ENCODE data around the gene IYD. TPM values are rescaled to one million over a fixed set of nuclear protein-coding genes. Genes with fewer than 3 reads are reported as not detected.

Gene IYD
- total and polyA plus RNA-seq, 10 of the 15 experiments (the other 5 are each of a cell fraction or from before 2014, with no cell fraction given) = 0.07 TPM; not detected in 9

DNA sequence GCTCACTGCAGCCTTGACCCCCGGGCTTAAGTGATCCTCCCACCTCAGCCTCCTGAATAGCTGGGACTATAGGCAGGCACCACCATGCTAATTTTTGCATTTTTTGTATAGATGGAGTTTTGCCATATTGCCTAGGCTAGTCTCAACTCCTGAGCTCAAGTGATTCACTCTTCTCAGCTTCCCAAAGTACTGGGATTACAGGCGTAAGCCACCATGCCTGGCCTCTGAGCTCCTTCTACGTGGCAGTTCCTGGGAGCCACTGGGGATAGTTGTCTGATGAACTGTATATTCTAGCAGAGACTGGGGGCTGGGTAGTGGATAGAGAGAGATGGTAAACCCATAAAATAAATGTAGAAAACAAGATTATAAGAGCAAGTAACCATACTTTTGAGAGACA, 26.1 kb downstream of the IYD start:
- ChIA-PET RAD21 (ENCODE audit: unreplicated experiment) (interaction anchor here (1.0 to 4.4 kb wide), 14 partner anchors 16 to 422 kb away, joined by 3 to 53 read pairs (median 6); no protein-coding TSS in a partner anchor), CTCF (interaction anchor here (0.6 to 6.0 kb wide), 48 partner anchors 8 to 463 kb away, joined by 3 to 115 read pairs (median 4); partner anchors contain the start of gene IYD), POLR2A (interaction anchor here (0.9 kb wide), 1 partner anchor 12 kb away, joined by 3 read pairs; no protein-coding TSS in a partner anchor), SMC1A (ENCODE audit: uncharacterized antibody, unreplicated experiment) (interaction anchor here (0.7 to 5.6 kb wide), 23 partner anchors 11 to 926 kb away, joined by 3 to 59 read pairs (median 3); partner anchors contain the start of gene RAET1L)
- 1% methylated on average over 3 of the region's 3 CpGs for WGBS (ENCODE audit: insufficient coverage, insufficient replicate concordance, low lambda C conversion rate, missing lambda C conversion rate)
- no peak overlapping the region for H3K4me3 ChIP-seq
- no peak for ATAC-seq
- H3K4me1 ChIP-seq (ENCODE audit: control insufficient read depth, insufficient read depth, low read length) = no peaks in the 10 kb centered on the region
- no peak overlapping the region for H2AFZ ChIP-seq (ENCODE audit: control insufficient read depth, low read depth, low read length)
- no peaks in the 10 kb centered on the region for H3K36me3 ChIP-seq (ENCODE audit: control insufficient read depth in 2 of 2, insufficient read depth in 2 of 2, low read length in 1 of 2)
- H3K9ac ChIP-seq (ENCODE audit: control insufficient read depth, insufficient read depth, low read length) = no peak overlapping the region
- no peak overlapping the region for H3K27ac ChIP-seq (ENCODE audit: control insufficient read depth, insufficient read depth)
- no peaks in the 10 kb centered on the region for H3K79me2 ChIP-seq (ENCODE audit: control insufficient read depth, insufficient read depth, low read length)
- H3K4me2 ChIP-seq (ENCODE audit: control insufficient read depth, insufficient read depth) = no peak overlapping the region
- H4K20me1 ChIP-seq (ENCODE audit: control insufficient read depth, insufficient read depth) = no peaks in the 10 kb centered on the region
- H3K9me3 ChIP-seq (replicated peaks; ENCODE audit: control insufficient read depth, insufficient read depth, low read length) = no peaks in the 10 kb centered on the region
- FAIRE-seq = no peak
- DNase-seq (ENCODE audit: low read depth, low spot score) = no peak
- H3K27me3 ChIP-seq (replicated peaks in 1 of 2; ENCODE audit: control insufficient read depth in 2 of 2, insufficient read depth in 2 of 2, low read length in 1 of 2) = no peaks in the 10 kb centered on the region; a peak in 2 of 4 replicates
- in situ Hi-C loops (cut with MboI) (loop anchor here (10.0 kb wide), 1 partner anchor 320 kb away; no protein-coding TSS in a partner anchor), intact Hi-C loops (cut with micrococcal nuclease; ENCODE audit: unreplicated experiment) (loop anchor here (1.0 to 2.0 kb wide), 3 partner anchors 60 to 461 kb away; no protein-coding TSS in a partner anchor)
- BruUV-seq (replicated peaks) = no TSS peak
- TF ChIP-seq NR2C2 (IDR thresholded peaks at IDR 0.05; ENCODE audit: borderline replicate concordance, control insufficient read depth, insufficient read length, low read depth) (no peak), RELA (IDR thresholded peaks at IDR 0.05; ENCODE audit: borderline replicate concordance, partially characterized antibody) (no peak), RBBP5 (conservative IDR thresholded peaks at IDR 0.05) (no peak), NBN (IDR thresholded peaks at IDR 0.05) (no peak), ATF3 (IDR thresholded peaks at IDR 0.05; ENCODE audit: borderline replicate concordance, extremely low read depth, low read depth, low read length) (no peak), EGR1 (IDR thresholded peaks at IDR 0.05; ENCODE audit: borderline replicate concordance in 1 of 2, low read depth in 2 of 2, low read length in 2 of 2) (no peak), IRF3 (IDR thresholded peaks at IDR 0.05) (no peak), RB1 (IDR thresholded peaks at IDR 0.05; ENCODE audit: borderline replicate concordance) (no peak), IRF5 (IDR thresholded peaks at IDR 0.05; ENCODE audit: borderline replicate concordance) (no peak), ATF2 (IDR thresholded peaks at IDR 0.05; ENCODE audit: low read length) (no peak), HDAC2 (IDR thresholded peaks at IDR 0.05) (no peak), BCL11A (IDR thresholded peaks at IDR 0.05; ENCODE audit: low read depth, low read length) (no peak), ZBTB11 (CRISPR knock-in tag; IDR thresholded peaks at IDR 0.05) (no peak), BHLHE40 (IDR thresholded peaks at IDR 0.05; ENCODE audit: borderline replicate concordance in 1 of 2, low read depth in 2 of 2, low read length in 1 of 2) (no peak), ZNF24 (IDR thresholded peaks at IDR 0.05) (no peak), FOXM1 (IDR thresholded peaks at IDR 0.05; ENCODE audit: low read depth, low read length) (no peak), YY1 (IDR thresholded peaks at IDR 0.05; ENCODE audit: low read depth, low read length) (no peak)
